Sigmoid colon (tissue), 4 donors: ENCODE data around the gene PDE9A.

Source experiments
- POLR2AphosphoS5 ChIP-seq, 4 donors: sonication (generic); formaldehyde crosslinking; IDR thresholded peaks; one replicate each; pipeline ENCODE4 v1.6.1; 2017; ENCODE audit warnings: antibody characterized with exemption in 4 of 4
- TF ChIP-seq, protein P1 (sequence below), 4 experiments: fragments of 450-650 bp in 3 of 4; fragments of 200-600 bp in 1 of 4; IDR thresholded peaks; one replicate each; pipeline ENCODE4 v1.5.1; 2016 to 2019; ENCODE audit warnings: antibody characterized with exemption in 4 of 4, mild to moderate bottlenecking in 3 of 4, moderate library complexity in 2 of 4

DNA sequence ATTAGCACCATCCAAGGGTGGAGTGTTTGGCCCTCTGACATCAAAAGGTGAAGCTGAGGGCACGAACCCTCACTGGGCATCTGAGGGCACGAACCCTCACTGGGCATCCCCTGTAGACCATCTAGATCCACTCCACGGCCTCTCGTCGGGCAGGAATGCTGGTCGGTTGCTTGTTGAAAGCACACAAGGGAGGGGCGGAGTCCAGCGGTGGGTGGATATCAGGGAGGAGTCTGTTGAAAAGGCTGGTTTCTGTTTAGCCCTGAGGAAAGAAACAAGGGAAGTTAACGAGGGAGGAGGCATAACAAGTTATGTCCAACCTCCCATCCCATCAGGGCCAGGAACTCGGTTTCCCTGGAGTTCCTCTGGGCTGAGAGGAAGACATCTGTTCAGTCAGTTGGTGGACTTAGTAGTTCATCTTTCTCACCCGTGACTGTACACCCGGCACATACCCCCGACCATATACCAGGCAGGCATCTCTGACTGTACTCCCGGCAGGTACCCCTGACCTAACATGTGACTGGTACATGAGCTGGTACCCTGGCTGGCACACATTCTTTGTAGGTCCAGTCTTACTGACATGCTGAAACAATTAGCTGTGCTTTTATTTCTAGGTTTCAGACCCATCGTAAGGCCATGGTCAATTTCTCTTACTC lies 32.1 kb upstream of the PDE9A start:
- no peak for TF ChIP-seq POLR2AphosphoS5 (IDR thresholded peaks at IDR 0.05)
- TF ChIP-seq, protein P1, sequence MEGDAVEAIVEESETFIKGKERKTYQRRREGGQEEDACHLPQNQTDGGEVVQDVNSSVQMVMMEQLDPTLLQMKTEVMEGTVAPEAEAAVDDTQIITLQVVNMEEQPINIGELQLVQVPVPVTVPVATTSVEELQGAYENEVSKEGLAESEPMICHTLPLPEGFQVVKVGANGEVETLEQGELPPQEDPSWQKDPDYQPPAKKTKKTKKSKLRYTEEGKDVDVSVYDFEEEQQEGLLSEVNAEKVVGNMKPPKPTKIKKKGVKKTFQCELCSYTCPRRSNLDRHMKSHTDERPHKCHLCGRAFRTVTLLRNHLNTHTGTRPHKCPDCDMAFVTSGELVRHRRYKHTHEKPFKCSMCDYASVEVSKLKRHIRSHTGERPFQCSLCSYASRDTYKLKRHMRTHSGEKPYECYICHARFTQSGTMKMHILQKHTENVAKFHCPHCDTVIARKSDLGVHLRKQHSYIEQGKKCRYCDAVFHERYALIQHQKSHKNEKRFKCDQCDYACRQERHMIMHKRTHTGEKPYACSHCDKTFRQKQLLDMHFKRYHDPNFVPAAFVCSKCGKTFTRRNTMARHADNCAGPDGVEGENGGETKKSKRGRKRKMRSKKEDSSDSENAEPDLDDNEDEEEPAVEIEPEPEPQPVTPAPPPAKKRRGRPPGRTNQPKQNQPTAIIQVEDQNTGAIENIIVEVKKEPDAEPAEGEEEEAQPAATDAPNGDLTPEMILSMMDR (IDR thresholded peaks at IDR 0.05) = no peak
